Cardiac fibroblast (primary cell): Measurements from ENCODE around the gene PDZD7.
"Not testable (repeated sequence)": the region's sequence is repeated elsewhere in the genome, so short reads cannot be mapped to it uniquely, and the experiment has no call there.

Experiments used
- DNase-seq, 2 donors: peaks; one replicate each; pipeline versions ENCODE4 v3.0.0 to v3.0.0-alpha.2; 2010; ENCODE audit warnings: low read depth in 2 of 2
- H3K4me3 ChIP-seq, 2 donors: replicated peaks in 1 of 2; 1 replicate in 1 of 2; 2 replicates in 1 of 2; pipeline ENCODE4 v1.5.1; 2011; ENCODE audit warnings: low read depth in 2 of 2, low read length in 2 of 2, mild to moderate bottlenecking in 2 of 2, moderate library complexity in 1 of 2
- CTCF ChIP-seq: IDR thresholded peaks from one replicate; pipeline ENCODE4 v1.5.1; 2011; ENCODE audit warnings: low read depth, mild to moderate bottlenecking, low read length, inconsistent platforms

PDZD7 gene

GRCh38 chr10:101035916-101036702 lies 5.2 kb upstream of the PDZD7 start:
- H3K4me3 ChIP-seq, result no peak overlapping the region
- no peak for DNase-seq
- TF ChIP-seq CTCF, result no peak

- TF ChIP-seq CTCF, result no peak
- no peak for DNase-seq
- no peak overlapping the region for H3K4me3 ChIP-seq
Measured at GRCh38 chr10:101035314-101035713, 4.4 kb upstream of the PDZD7 start.

- H3K4me3 ChIP-seq, DNase-seq: not testable (repeated sequence)
Measured at GRCh38 chr10:101034404-101034803, 3.5 kb upstream of the PDZD7 start.

GRCh38 chr10:101033276-101033675 lies 2.3 kb upstream of the PDZD7 start:
- no peak for TF ChIP-seq CTCF
- H3K4me3 ChIP-seq, result peak overlapping the region; percentile 61 to 77
- no peak for DNase-seq

GRCh38 chr10:101032637-101033224 lies 1.8 kb upstream of the PDZD7 start:
- peak overlapping the region; percentile 61 to 77 for H3K4me3 ChIP-seq
- no peak for TF ChIP-seq CTCF
- peak; percentile 87 to 90 for DNase-seq

- peak; percentile 67 to 79 for DNase-seq
- H3K4me3 ChIP-seq, result peak overlapping the region; percentile 61 to 77
- peak; percentile 1 for TF ChIP-seq CTCF
Measured at GRCh38 chr10:101031796-101032636, 1.1 kb upstream of the PDZD7 start.
